Prostate gland (tissue), 2 donors: Measurements from ENCODE around the gene CHAF1A. TPM values are rescaled to one million over a fixed set of nuclear protein-coding genes. Genes with fewer than 3 reads are reported as not detected.

Experiments used
- DNase-seq: peaks from one replicate; pipeline ENCODE4 v3.0.0-alpha.2; 2019; ENCODE audit warnings: low spot score
- H3K27ac ChIP-seq, 2 donors: fragments of 200-600 bp; sonication (generic); 2 replicates each; pipeline ENCODE4 v1.5.1; 2017 to 2019
- H3K27me3 ChIP-seq: fragments of 200-600 bp; sonication (generic); replicated peaks from 2 replicates; pipeline ENCODE4 v1.5.1; 2019; ENCODE audit not compliant: insufficient read depth
- H3K36me3 ChIP-seq, 2 donors: fragments of 200-600 bp; sonication (generic); 1 replicate in 1 of 2; 2 replicates in 1 of 2; pipeline versions ENCODE4 v1.5.1 to v1.8.1; 2017 to 2019
- H3K4me1 ChIP-seq: fragments of 200-600 bp; sonication (generic); replicated peaks from 2 replicates; pipeline ENCODE4 v1.5.1; 2019
- H3K4me3 ChIP-seq, 2 donors: fragments of 200-600 bp; sonication (generic); 2 replicates each; pipeline ENCODE4 v1.5.1; 2017 to 2019
- H3K9me3 ChIP-seq: fragments of 200-600 bp; sonication (generic); 2 replicates; pipeline ENCODE4 v1.5.1; 2017
- CTCF ChIP-seq, 4 experiments: fragments of 200-600 bp in 2 of 4; fragments of 450-650 bp in 2 of 4; sonication (generic) in 2 of 4; IDR thresholded peaks; 1 replicate in 3 of 4; 2 replicates in 1 of 4; pipeline ENCODE4 v1.5.1; 2016 to 2019; ENCODE audit warnings: antibody characterized with exemption in 4 of 4, mild to moderate bottlenecking in 2 of 4, moderate library complexity in 2 of 4
- POLR2A ChIP-seq: fragments of 450-650 bp; IDR thresholded peaks from one replicate; pipeline ENCODE4 v1.6.1; 2016; ENCODE audit warnings: antibody characterized with exemption, mild to moderate bottlenecking
- POLR2AphosphoS5 ChIP-seq: sonication (generic); formaldehyde crosslinking; IDR thresholded peaks from one replicate; pipeline ENCODE4 v1.6.1; 2017; ENCODE audit warnings: antibody characterized with exemption
- WGBS: methylation state at CpG from one replicate; pipeline ENCODE4 v1.1.5; 2018; 5-methylcytosine and 5-hydroxymethylcytosine counted together
- intact Hi-C: fragments of 100-400 bp; cut with DNase I; formaldehyde crosslinking; loops from one replicate; pipeline ENCODE4 v1.14.2; 2022
- total RNA-seq, 2 donors: library from RNA; depleted of rRNA; stranded (reverse); fragments of >200 nt; gene quantifications; one replicate each; pipeline ENCODE4 v1.1.0, GENCODE V29; 2016

Gene CHAF1A
- total RNA-seq, 2 donors from 2014 or later: 13.0 to 18.1 TPM

GRCh38 chr19:4473763-4474513 lies 71.5 kb downstream of the CHAF1A start:
- Histone ChIP-seq H3K4me3 (peak overlapping the region in 1 of 2 donors; percentile 88), H3K27me3 (no peaks in the 10 kb centered on the region), H3K4me1 (peaks cover 11% of the 10 kb centered on the region), H3K9me3 (no peaks in the 10 kb centered on the region), H3K27ac (no peak overlapping the region), H3K36me3 (no peaks in the 10 kb centered on the region)
- intact Hi-C loops: loop anchor here (5.0 kb wide), 1 partner anchor 43 kb away; the partner anchor contains the start of gene PLIN4
- DNase-seq: no peak
- 25% methylated on average over 23 of the region's 23 CpGs for WGBS
- no peak for TF ChIP-seq CTCF (IDR thresholded peaks at IDR 0.05)
- no peak for TF ChIP-seq POLR2AphosphoS5
- no peak for TF ChIP-seq POLR2A

- Histone ChIP-seq H3K36me3 (no peaks in the 10 kb centered on the region), H3K4me1 (peaks cover 11% of the 10 kb centered on the region), H3K27me3 (no peaks in the 10 kb centered on the region), H3K27ac (no peak overlapping the region), H3K9me3 (no peaks in the 10 kb centered on the region), H3K4me3 (no peak overlapping the region)
- WGBS: 19% methylated on average over 13 of the region's 13 CpGs
- DNase-seq: no peak
- intact Hi-C loops: loop anchor here (5.0 kb wide), 1 partner anchor 43 kb away; the partner anchor contains the start of gene PLIN4
- TF ChIP-seq POLR2AphosphoS5 (peak; percentile 32), CTCF (IDR thresholded peaks at IDR 0.05) (no peak)
Measured at GRCh38 chr19:4474514-4475022, 72.1 kb downstream of the CHAF1A start.

- Histone ChIP-seq H3K9me3 (no peaks in the 10 kb centered on the region), H3K27ac (no peak overlapping the region), H3K4me3 (no peak overlapping the region), H3K27me3 (no peaks in the 10 kb centered on the region), H3K36me3 (no peaks in the 10 kb centered on the region), H3K4me1 (peaks cover 11% of the 10 kb centered on the region)
- TF ChIP-seq CTCF (IDR thresholded peaks at IDR 0.05) (no peak), POLR2AphosphoS5 (no peak), POLR2A (no peak)
- WGBS: 80% methylated on average over 16 of the region's 16 CpGs
- intact Hi-C loops: no loop called here
- DNase-seq: no peak
Measured at GRCh38 chr19:4477034-4477801, 74.8 kb downstream of the CHAF1A start.

GRCh38 chr19:4482721-4483364 lies 80.4 kb downstream of the CHAF1A start:
- TF ChIP-seq POLR2A: no peak
- no peak for TF ChIP-seq CTCF (IDR thresholded peaks at IDR 0.05)
- no peak for TF ChIP-seq POLR2AphosphoS5
- H3K36me3 ChIP-seq: no peaks in the 10 kb centered on the region
- no peaks in the 10 kb centered on the region for H3K27me3 ChIP-seq
- H3K27ac ChIP-seq: no peak overlapping the region
- no peak for DNase-seq
- intact Hi-C loops: no loop called here
- H3K9me3 ChIP-seq: no peaks in the 10 kb centered on the region
- no peak overlapping the region for H3K4me3 ChIP-seq
- no peaks in the 10 kb centered on the region for H3K4me1 ChIP-seq
- WGBS: 91% methylated on average over 35 of the region's 35 CpGs
